HEK293 (cell line): ENCODE measurements around the gene SPATS1.

ENCODE experiments used
- CTCF ChIA-PET: fragments of 350-600 bp; formaldehyde crosslinking; extraction: SDS; loops from one replicate; lab custom pipeline; 2021; ENCODE audit warnings: antibody characterized with exemption; lab: Yijun Ruan, JAX
- POLR2A ChIA-PET: fragments of 300-600 bp; formaldehyde crosslinking; extraction: SDS; loops from one replicate; lab custom pipeline; 2020; ENCODE audit warnings: antibody characterized with exemption, inconsistent platforms; lab: Yijun Ruan, JAX
- H3K27ac ChIP-seq: fragments of 200-500 bp; sonication (Bioruptor generic); 2 replicates; pipeline ENCODE4 v1.5.1; 2014; ENCODE audit warnings: low read depth, low read length, control low read depth, inconsistent platforms; ENCODE audit errors: extremely low read depth
- H3K36me3 ChIP-seq, 2 experiments: fragments of 200-500 bp in 1 of 2; sonication (Bioruptor generic) in 1 of 2; 1 replicate in 1 of 2; 2 replicates in 1 of 2; pipeline ENCODE4 v1.5.1; 2014 to 2017; ENCODE audit warnings: inconsistent platforms in 2 of 2, low read length in 2 of 2; ENCODE audit not compliant: control insufficient read depth in 2 of 2, insufficient read depth in 1 of 2
- H3K4me1 ChIP-seq: fragments of 200-500 bp; sonication (Bioruptor generic); 2 replicates; pipeline ENCODE4 v1.5.1; 2014; ENCODE audit warnings: mild to moderate bottlenecking, low read length, inconsistent platforms; ENCODE audit not compliant: control insufficient read depth, insufficient read depth
- H3K4me3 ChIP-seq: 2 replicates; pipeline ENCODE4 v1.5.1; 2011; ENCODE audit warnings: low read depth, mild to moderate bottlenecking, control low read depth, low read length, moderate library complexity
- H3K9me3 ChIP-seq: fragments of 200-500 bp; sonication (Bioruptor generic); 2 replicates; pipeline ENCODE4 v1.5.1; 2014; ENCODE audit warnings: low read depth, low read length, inconsistent platforms; ENCODE audit not compliant: control insufficient read depth, insufficient read depth
- CTCF ChIP-seq: fragments of 450-650 bp; formaldehyde crosslinking; IDR thresholded peaks from 2 replicates; pipeline ENCODE4 v1.5.1; 2016; ENCODE audit warnings: missing biosample characterization, missing genetic modification characterization
- EGR2 ChIP-seq: fragments of 450-650 bp; formaldehyde crosslinking; IDR thresholded peaks from 2 replicates; pipeline ENCODE4 v1.5.1; 2016; ENCODE audit warnings: low read depth, missing biosample characterization, missing genetic modification characterization
- KLF10 ChIP-seq: fragments of 450-650 bp; IDR thresholded peaks from 2 replicates; pipeline ENCODE4 v1.5.1; 2018; ENCODE audit warnings: missing biosample characterization, mild to moderate bottlenecking, missing genetic modification characterization
- YY2 ChIP-seq: fragments of 450-650 bp; formaldehyde crosslinking; IDR thresholded peaks from 2 replicates; pipeline ENCODE4 v1.5.1; 2016; ENCODE audit warnings: missing biosample characterization, missing genetic modification characterization
- ZBTB17 ChIP-seq: fragments of 450-650 bp; formaldehyde crosslinking; IDR thresholded peaks from 2 replicates; pipeline ENCODE4 v1.5.1; 2016; ENCODE audit warnings: missing biosample characterization, missing genetic modification characterization
- ZIC2 ChIP-seq: fragments of 450-650 bp; formaldehyde crosslinking; IDR thresholded peaks from 2 replicates; pipeline ENCODE4 v1.5.1; 2016; ENCODE audit warnings: missing biosample characterization, missing genetic modification characterization
- ZNF2 ChIP-seq: fragments of 450-650 bp; formaldehyde crosslinking; IDR thresholded peaks from 2 replicates; pipeline ENCODE4 v1.5.1; 2016; ENCODE audit warnings: missing biosample characterization, missing genetic modification characterization
- ZNF335 ChIP-seq: fragments of 450-650 bp; formaldehyde crosslinking; conservative IDR thresholded peaks from 2 replicates; pipeline ENCODE4 v1.5.1; 2016; ENCODE audit warnings: missing biosample characterization, missing genetic modification characterization
- ZNF488 ChIP-seq: fragments of 450-650 bp; formaldehyde crosslinking; IDR thresholded peaks from 2 replicates; pipeline ENCODE4 v1.5.1; 2016; ENCODE audit warnings: missing biosample characterization, missing genetic modification characterization
- ZNF513 ChIP-seq: fragments of 450-650 bp; IDR thresholded peaks from 2 replicates; pipeline ENCODE4 v1.5.1; 2018; ENCODE audit warnings: missing biosample characterization, missing genetic modification characterization
- ZNF654 ChIP-seq: fragments of 450-650 bp; formaldehyde crosslinking; IDR thresholded peaks from 2 replicates; pipeline ENCODE4 v1.5.1; 2016; ENCODE audit warnings: low read depth, missing biosample characterization, missing genetic modification characterization
- ZNF664 ChIP-seq: fragments of 450-650 bp; formaldehyde crosslinking; IDR thresholded peaks from 2 replicates; pipeline ENCODE4 v1.5.1; 2016; ENCODE audit warnings: missing biosample characterization, missing genetic modification characterization
- ZNF677 ChIP-seq: fragments of 450-650 bp; IDR thresholded peaks from 2 replicates; pipeline ENCODE4 v1.5.0; 2018; ENCODE audit warnings: missing biosample characterization, mild to moderate bottlenecking, missing genetic modification characterization, moderate library complexity
- TF ChIP-seq, protein P1 (sequence below): fragments of 450-650 bp; formaldehyde crosslinking; conservative IDR thresholded peaks from 2 replicates; pipeline ENCODE4 v1.5.1; 2016; ENCODE audit warnings: low read depth, missing biosample characterization, missing genetic modification characterization
- TF ChIP-seq, protein P2 (sequence below): fragments of 450-650 bp; formaldehyde crosslinking; IDR thresholded peaks from 2 replicates; pipeline ENCODE4 v1.5.1; 2016; ENCODE audit warnings: missing biosample characterization, missing genetic modification characterization

SPATS1 gene

DNA sequence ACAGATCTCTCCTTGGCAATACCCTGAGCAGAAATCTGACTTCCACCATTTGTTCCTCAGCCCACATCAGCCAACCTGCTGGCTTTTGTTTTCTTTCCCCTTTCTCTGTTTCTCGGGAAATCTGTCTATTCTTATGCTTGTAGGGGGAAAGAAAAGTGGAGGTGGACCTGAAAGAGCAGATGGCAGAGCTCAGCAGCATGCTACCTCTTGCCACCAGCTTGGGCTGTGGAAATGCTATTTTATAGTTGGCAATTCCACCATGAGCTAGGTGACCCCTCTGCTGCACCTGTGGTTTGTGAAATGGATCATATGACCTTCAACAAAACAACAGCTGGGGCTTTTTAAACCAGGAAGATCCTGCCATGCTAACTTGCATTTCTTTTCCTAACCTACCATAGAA is 6.8 kb upstream of the SPATS1 start (continued):
- TF ChIP-seq EGR2 (tag by site-specific recombination) (no peak), ZNF677 (tag by site-specific recombination) (no peak)

DNA sequence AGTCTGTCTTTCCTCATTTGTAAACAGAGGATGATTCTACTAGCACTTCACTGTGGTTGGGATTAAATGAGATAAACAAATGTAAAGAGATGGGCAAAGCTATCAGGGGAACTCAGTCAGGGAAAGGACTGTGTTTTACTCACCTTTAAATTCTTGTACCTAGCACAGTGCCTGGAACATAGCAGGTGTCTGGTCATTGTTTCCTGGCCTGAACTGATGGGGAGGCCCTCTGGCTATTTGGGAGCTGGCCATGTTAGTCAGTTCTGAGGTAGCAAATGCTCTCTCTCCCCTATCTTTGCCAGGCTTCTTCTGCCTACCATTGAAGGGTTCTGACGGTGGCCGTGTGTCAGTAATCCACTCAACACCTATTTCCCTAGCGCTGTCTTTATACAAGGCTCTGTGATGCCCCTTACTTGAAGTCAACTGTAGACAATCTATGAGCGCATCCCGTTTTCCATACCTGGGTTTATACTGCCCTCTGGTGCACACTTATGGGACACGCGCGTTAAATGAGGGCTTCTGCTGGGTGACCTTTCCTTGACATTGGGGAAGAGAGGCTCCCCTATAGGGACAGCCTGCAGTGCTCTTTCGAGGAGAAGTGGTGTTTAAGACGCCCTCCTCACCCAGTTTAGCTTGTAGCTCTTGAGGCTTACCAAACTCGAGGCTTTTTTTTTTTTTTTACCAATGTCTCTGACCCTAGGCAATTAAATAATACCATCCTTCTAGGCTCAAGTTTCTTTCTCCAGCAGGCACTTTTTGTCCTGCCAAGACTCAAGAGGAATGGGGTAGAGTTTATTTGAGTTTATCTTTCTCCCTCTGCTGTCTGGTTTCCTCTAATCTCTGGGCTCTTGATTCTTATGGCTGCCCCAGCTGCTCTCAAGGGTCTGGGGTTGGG is 4.0 kb upstream of the SPATS1 start:
- Histone ChIP-seq H3K4me3 (no peak overlapping the region), H3K27ac (no peak overlapping the region), H3K36me3 (no peaks in the 10 kb centered on the region), H3K9me3 (no peaks in the 10 kb centered on the region), H3K4me1 (no peaks in the 10 kb centered on the region; the same call in 1 of the 2 replicates)
- ChIA-PET CTCF (interaction anchor here (0.5 to 10.4 kb wide), 52 partner anchors 8 to 1729 kb away, joined by 3 to 208 read pairs (median 4); partner anchors contain the start of genes AARS2, HSP90AB1, NFKBIE and SLC35B2), POLR2A (interaction anchor here (0.6 to 1.5 kb wide), 4 partner anchors 17 to 1302 kb away, joined by 3 to 4 read pairs (median 3); partner anchors contain the start of gene HSP90AB1)
- TF ChIP-seq ZNF2 (tag by site-specific recombination) = peak; percentile 48; the same call in 1 of the 2 replicates
- TF ChIP-seq CTCF (tag by site-specific recombination) = peak; percentile 78
- 0 out of 2 replicates have a peak, but pooled peaks have one; percentile 30 for TF ChIP-seq ZNF335
- TF ChIP-seq KLF10 (tag by site-specific recombination) = no peak
- peak; percentile 42; the same call in 1 of the 2 replicates for TF ChIP-seq ZBTB17 (tag by site-specific recombination)
- peak; percentile 38 for TF ChIP-seq ZIC2
- TF ChIP-seq ZNF664 (tag by site-specific recombination) = 0 out of 2 replicates have a peak, but pooled peaks have one; percentile 42
- TF ChIP-seq ZNF654 (tag by site-specific recombination) = peak; percentile 87
- TF ChIP-seq ZNF513 = no peak

GRCh38 chr6:44339301-44339700 is 3.1 kb upstream of the SPATS1 start:
- CTCF ChIA-PET = interaction anchor here (0.6 to 10.4 kb wide), 32 partner anchors 8 to 1728 kb away, joined by 3 to 208 read pairs (median 5); partner anchors contain the start of genes AARS2, NFKBIE, SLC35B2 and TMEM151B
- POLR2A ChIA-PET = no interaction called here
- H3K36me3 ChIP-seq = no peaks in the 10 kb centered on the region
- H3K4me1 ChIP-seq = no peaks in the 10 kb centered on the region; the same call in 1 of the 2 replicates
- H3K27ac ChIP-seq = no peak overlapping the region
- H3K9me3 ChIP-seq = no peaks in the 10 kb centered on the region
- H3K4me3 ChIP-seq = no peak overlapping the region
- no peak for TF ChIP-seq YY2 (tag by site-specific recombination)
- TF ChIP-seq, protein P1, sequence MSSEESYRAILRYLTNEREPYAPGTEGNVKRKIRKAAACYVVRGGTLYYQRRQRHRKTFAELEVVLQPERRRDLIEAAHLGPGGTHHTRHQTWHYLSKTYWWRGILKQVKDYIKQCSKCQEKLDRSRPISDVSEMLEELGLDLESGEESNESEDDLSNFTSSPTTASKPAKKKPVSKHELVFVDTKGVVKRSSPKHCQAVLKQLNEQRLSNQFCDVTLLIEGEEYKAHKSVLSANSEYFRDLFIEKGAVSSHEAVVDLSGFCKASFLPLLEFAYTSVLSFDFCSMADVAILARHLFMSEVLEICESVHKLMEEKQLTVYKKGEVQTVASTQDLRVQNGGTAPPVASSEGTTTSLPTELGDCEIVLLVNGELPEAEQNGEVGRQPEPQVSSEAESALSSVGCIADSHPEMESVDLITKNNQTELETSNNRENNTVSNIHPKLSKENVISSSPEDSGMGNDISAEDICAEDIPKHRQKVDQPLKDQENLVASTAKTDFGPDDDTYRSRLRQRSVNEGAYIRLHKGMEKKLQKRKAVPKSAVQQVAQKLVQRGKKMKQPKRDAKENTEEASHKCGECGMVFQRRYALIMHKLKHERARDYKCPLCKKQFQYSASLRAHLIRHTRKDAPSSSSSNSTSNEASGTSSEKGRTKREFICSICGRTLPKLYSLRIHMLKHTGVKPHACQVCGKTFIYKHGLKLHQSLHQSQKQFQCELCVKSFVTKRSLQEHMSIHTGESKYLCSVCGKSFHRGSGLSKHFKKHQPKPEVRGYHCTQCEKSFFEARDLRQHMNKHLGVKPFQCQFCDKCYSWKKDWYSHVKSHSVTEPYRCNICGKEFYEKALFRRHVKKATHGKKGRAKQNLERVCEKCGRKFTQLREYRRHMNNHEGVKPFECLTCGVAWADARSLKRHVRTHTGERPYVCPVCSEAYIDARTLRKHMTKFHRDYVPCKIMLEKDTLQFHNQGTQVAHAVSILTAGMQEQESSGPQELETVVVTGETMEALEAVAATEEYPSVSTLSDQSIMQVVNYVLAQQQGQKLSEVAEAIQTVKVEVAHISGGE = no peak
- no peak for TF ChIP-seq ZNF654 (tag by site-specific recombination)
- TF ChIP-seq, protein P2, sequence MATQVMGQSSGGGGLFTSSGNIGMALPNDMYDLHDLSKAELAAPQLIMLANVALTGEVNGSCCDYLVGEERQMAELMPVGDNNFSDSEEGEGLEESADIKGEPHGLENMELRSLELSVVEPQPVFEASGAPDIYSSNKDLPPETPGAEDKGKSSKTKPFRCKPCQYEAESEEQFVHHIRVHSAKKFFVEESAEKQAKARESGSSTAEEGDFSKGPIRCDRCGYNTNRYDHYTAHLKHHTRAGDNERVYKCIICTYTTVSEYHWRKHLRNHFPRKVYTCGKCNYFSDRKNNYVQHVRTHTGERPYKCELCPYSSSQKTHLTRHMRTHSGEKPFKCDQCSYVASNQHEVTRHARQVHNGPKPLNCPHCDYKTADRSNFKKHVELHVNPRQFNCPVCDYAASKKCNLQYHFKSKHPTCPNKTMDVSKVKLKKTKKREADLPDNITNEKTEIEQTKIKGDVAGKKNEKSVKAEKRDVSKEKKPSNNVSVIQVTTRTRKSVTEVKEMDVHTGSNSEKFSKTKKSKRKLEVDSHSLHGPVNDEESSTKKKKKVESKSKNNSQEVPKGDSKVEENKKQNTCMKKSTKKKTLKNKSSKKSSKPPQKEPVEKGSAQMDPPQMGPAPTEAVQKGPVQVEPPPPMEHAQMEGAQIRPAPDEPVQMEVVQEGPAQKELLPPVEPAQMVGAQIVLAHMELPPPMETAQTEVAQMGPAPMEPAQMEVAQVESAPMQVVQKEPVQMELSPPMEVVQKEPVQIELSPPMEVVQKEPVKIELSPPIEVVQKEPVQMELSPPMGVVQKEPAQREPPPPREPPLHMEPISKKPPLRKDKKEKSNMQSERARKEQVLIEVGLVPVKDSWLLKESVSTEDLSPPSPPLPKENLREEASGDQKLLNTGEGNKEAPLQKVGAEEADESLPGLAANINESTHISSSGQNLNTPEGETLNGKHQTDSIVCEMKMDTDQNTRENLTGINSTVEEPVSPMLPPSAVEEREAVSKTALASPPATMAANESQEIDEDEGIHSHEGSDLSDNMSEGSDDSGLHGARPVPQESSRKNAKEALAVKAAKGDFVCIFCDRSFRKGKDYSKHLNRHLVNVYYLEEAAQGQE = no peak
- no peak for TF ChIP-seq ZNF488 (tag by site-specific recombination)
